CD4-positive, alpha-beta T cell treated with Interleukin-15 for 4 hours (primary cell): ENCODE data around the gene NXT1.
A peak's percentile ranks its signal among the peaks of the same experiment; 100 is the strongest.

Experiments used
- DNase-seq: peaks from one replicate; pipeline ENCODE4 v3.0.0-alpha.2; 2020; ENCODE audit warnings: low spot score

Gene NXT1

DNA sequence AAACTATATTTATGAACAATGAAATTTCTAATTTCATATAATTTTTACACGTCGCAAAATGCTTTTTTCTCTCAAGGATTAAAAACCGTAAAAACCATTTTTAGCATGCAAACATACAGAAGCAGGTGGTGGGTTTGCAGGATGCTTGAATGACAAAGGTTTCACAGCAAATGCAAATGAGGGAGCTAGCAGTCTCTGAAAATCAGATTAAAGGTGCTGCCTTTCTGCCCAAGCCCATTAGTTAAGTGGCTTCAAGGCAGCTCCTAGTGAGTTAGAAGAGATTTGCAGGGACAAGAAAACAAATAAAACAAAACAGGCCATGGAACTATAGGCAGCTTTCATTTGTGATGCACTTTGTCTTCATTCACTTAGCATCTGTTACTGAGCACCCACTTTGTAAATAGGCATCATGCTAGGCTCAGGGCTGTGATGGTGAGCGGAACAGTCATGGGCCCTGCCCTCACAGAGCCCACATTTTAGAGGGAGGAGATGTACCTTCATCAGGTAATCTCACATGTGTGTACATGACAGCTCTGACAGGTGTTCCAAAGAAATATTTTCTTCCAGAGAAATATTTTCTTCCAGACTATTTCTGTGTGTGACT, 41.2 kb downstream of the NXT1 start:
- DNase-seq = no peak

GRCh38 chr20:23393996-23394775, 43.6 kb downstream of the NXT1 start:
- no peak for DNase-seq

- no peak for DNase-seq
Observed at GRCh38 chr20:23396950-23397627, 46.5 kb downstream of the NXT1 start.

- DNase-seq = peak; percentile 9
Observed at GRCh38 chr20:23397961-23398360, 47.4 kb downstream of the NXT1 start.

GRCh38 chr20:23399568-23400241, 49.1 kb downstream of the NXT1 start:
- DNase-seq = peak; percentile 15

DNA sequence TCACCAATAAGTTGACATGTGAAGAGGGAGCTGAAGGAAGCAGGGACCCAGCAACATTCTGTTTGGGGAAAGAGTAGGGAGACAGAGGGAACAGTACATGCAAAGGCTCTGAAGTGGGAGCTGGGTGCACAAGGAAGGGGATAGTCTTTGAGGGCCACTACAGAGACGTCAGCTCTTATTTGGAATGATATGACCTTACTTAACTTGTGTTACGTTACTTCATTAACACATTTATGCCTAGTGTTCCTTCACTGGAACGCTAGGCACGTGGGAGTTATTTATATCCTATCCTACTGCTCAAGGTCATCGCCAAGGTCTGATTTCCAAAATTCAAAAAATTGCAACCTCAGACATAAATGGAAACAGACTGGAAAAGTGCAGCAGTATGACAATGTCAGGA, 50.5 kb downstream of the NXT1 start:
- no peak for DNase-seq

DNA sequence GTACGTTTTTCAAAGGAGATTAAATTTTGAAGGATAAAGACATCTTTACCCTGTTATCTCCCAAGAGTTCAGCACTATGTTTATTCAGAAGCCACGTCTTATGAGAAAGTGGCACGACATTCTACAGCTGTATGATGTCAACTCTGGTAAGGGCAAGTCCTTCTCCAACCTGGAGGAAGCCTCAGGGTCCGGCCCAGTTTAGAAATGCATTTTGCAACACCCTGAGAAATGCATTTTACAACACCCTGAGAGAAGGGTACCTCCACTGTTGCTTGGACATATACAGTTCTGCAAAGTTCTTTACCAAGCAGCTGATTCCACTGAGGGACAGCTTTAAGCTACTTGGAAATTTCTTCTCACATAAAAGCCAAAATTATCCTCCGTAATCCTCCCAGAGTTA, 53.2 kb downstream of the NXT1 start:
- DNase-seq = no peak

- DNase-seq = no peak
Observed at GRCh38 chr20:23404196-23404595, 53.6 kb downstream of the NXT1 start.
